SKM-1 treated with dmso at 0.1 percent for 144 hours (cell line): ENCODE data around the gene BRSK2.
"Not testable (repeated sequence)": the region's sequence is repeated elsewhere in the genome, so short reads cannot be mapped to it uniquely, and the experiment has no call there.

Source experiments
- DNase-seq: peaks from one replicate; lab custom pipeline; 2025; ENCODE audit not compliant: unreplicated experiment; lab: John Stamatoyannopoulos, UW

Gene BRSK2

GRCh38 chr11:1354125-1354938 is 35.4 kb upstream of the BRSK2 start:
- no peak for DNase-seq

GRCh38 chr11:1356007-1356435 is 33.7 kb upstream of the BRSK2 start:
- no peak for DNase-seq

- no peak for DNase-seq
Observed at GRCh38 chr11:1356478-1356960, 33.2 kb upstream of the BRSK2 start.

GRCh38 chr11:1358286-1358685 is 31.4 kb upstream of the BRSK2 start:
- DNase-seq, result no peak

GRCh38 chr11:1358931-1359330 is 30.8 kb upstream of the BRSK2 start:
- DNase-seq, result not testable (repeated sequence)

DNA sequence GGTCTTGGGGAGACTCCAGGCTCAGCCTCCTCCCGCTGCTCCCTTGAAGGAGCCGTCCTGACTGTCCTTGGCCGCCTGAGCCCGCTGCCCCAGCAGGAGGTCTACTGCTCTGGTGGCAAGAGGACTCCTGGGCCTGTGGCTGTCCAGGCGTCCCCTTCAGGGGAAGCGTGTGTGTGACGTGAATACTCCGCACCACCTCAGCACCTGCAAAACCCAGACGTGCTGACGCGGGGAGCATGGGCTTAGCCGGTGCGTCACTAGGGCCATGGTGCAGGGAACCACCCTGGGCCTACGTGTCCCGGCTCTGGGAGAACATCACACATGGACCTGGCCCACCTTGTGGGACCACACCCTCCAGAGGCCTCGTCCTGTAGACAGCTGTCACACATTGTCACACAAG is 30.2 kb upstream of the BRSK2 start:
- no peak for DNase-seq

DNA sequence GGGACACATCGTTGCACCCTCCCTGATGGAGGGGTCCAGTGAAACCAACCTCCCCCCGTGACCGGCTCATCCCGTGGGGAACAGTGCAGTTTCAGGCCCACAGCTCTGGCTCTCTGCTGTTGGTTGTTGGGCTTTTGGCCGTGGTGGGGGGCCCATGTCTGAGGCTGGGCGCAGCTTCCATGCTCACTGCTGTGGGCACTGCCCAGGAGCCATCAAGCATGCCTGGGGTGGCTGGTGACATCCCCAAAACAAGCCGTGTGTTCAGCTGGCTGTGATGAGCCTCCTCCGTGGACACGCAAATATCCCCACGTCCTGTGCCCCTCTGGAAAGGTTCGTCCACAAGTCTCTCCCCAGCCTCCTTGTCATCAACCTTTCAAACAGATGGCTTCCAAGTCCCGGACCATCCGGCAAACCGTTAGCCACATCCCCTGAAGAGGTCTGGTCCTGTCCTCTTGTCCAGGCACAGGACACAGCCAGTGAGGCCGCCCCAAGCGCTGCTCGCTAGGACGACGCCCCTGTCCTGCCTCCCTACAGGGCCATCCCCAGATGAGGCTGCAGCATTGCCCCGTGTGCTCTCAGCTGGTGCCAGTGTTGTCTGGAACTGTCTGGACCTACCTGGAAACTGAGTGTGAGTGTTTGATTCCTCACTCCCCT is 29.4 kb upstream of the BRSK2 start:
- no peak for DNase-seq

DNA sequence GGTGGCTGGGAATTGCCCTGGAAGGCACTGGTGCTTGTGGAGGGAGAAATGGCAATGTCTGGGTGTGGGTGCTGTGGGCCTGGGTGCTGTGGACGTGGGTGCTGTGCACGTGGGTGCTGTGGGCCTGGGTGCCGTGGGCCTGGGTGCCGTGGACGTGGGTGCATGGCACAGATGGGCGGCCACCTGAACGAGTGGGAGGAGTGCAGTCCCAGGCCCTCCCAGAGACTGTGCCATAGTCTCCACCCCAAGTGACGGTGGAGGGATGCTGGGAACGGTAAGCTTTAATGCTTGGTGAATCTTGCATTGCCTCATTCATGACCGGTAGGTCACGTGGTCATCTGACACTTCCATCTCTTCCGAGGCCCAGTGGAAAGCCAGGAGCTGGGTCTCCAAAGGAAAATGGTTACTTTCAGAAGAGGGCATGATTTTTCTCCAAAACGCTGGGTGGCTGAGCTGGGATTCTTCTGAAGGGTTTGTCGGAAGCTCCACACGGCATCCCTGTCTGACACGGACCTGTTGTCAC is 28.8 kb upstream of the BRSK2 start:
- no peak for DNase-seq

DNA sequence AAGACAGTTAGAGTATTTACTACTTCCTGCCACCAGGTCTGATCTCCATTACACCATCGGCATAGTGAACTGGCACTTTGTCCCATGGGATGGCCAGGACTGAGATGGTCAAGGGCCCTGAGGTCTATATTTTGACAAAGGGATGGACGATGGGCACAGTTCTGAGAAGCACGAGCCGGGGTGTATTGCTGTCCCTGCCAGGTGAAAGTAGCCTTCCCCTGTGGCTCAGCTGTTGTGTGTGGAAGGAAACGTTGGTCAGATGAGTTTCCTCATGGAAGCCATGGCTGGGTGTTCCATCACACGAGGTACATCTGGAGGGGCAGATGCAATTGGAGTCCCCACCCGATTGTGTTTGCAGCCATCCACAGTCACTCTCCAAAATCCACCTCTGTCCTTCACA is 27.9 kb upstream of the BRSK2 start:
- no peak for DNase-seq

- DNase-seq, result no peak
Observed at GRCh38 chr11:1367721-1368120, 22.0 kb upstream of the BRSK2 start.

GRCh38 chr11:1368216-1368615 is 21.5 kb upstream of the BRSK2 start:
- DNase-seq, result no peak

GRCh38 chr11:1368966-1369365 is 20.8 kb upstream of the BRSK2 start:
- no peak for DNase-seq

DNA sequence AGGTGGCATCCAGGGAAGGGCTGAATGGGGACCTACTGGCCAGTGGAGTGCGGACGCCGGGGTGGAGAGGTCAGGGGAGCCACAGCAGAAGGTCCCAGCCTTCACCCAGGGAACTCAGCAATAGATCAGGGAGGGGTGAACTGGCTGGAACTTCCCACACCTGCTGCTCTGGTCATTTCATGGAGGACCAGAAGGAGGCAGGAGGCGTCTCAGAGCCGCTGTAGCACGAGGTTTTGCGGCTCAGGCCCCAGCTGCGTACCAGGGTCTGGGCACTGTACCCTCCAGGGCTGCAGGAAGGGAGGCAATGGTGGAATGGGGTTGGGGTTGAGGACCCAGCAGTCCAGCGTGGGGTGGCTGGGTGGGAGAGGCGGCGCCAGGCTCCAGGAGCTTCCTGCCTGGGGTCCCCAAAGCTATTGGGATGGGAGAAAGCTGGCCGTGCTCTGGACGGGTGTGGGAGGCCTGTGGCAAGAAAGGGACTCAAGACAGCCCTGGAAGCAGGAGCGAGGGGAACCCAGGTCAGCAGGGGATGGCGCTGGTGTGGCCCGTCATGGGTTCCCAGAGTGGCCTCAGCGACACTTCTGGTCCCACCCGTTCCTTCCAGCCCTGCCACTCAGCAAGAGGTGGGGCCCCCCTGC is 20.2 kb upstream of the BRSK2 start:
- DNase-seq, result no peak

GRCh38 chr11:1370186-1371025 is 19.3 kb upstream of the BRSK2 start:
- DNase-seq, result no peak

GRCh38 chr11:1371026-1371325 is 18.8 kb upstream of the BRSK2 start:
- no peak for DNase-seq

GRCh38 chr11:1371377-1371776 is 18.4 kb upstream of the BRSK2 start:
- no peak for DNase-seq

- DNase-seq, result no peak
Observed at GRCh38 chr11:1371836-1372465, 17.8 kb upstream of the BRSK2 start.

DNA sequence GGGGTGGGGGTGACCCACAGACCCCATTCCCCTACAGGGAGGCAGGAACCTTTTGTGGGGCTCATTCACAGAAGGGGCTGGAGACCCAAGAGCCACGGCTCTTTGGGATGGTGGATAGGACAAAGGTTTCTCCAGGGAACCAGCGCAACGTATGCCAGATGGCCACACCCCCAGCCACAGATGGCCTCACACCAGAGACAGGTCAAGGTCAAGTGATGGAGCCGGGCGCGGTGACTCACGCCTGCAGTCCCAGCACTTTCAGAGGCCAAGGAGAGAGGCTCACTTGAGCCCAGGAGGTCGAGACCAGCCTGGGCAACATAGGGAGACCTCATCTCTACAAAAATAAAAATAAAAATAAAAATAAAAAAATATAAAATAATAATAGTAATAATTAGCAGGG is 17.1 kb upstream of the BRSK2 start:
- DNase-seq, result no peak

DNA sequence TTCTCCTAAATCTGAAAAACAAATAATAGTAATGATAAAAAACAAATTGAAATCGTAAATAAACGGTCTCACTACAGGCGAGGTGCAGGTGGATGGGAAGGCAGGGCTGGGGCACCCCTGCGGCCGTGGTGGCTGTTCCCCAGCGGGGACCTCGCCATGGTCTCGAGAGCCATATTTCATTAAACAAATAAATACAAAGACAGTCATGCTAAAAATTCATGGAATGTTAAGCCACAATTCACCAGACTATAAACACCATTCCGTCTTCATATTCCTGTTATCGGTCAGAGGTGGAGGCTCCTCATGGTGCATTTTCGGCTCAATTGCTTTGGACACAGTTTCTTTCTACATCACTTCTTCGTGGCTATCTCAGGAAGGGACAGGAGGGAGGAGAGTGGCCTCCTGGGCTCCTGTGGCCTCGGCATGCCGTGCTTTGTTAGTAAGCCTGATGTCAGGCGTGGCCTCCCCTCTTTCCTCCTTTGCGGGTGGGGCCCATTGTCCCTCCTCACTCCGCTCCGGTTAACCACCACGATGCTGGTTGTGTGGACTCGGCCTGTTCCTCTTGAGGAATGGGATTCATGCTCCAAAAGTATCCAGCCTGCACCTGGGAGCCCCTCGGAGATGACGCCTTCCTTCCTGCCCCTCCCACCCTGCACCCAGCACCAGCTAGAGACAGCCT is 16.1 kb upstream of the BRSK2 start:
- DNase-seq, result no peak
